Measurements from ENCODE around the gene MUSK. TPM values are rescaled to one million over a fixed set of nuclear protein-coding genes. Genes with fewer than 3 reads are reported as not detected.
A peak's percentile ranks its signal among the peaks of the same experiment; 100 is the strongest.
"Not testable (repeated sequence)": the region's sequence is repeated elsewhere in the genome, so short reads cannot be mapped to it uniquely, and the experiment has no call there.

Gene MUSK
- total RNA-seq, 1 experiment from 2014 or later = not detected

GRCh38 chr9:110821064-110821463 is 152.5 kb downstream of the MUSK start:
- H3K9me3 Mint-ChIP-seq (ENCODE audit: unreplicated experiment) = peaks cover 24% of the 10 kb centered on the region
- BruUV-seq (replicated peaks) = no TSS peak
- H3K9me3 ChIP-seq = peaks cover 6% of the 10 kb centered on the region; the same call in 1 of the 2 replicates
- H3K4me1 Mint-ChIP-seq (ENCODE audit: low read depth, unreplicated experiment) = peaks cover 17% of the 10 kb centered on the region
- DNase-seq = no peak
- CTCF ChIA-PET = no interaction called here
- POLR2A ChIA-PET = no interaction called here
- intact Hi-C loops (cut with micrococcal nuclease; ENCODE audit: unreplicated experiment) = loop anchor here (10.0 kb wide), 1 partner anchor 166 kb away; no protein-coding TSS in a partner anchor
- H3K27me3 ChIP-seq (replicated peaks; ENCODE audit: control insufficient read depth, insufficient read depth, low read length) = no peaks in the 10 kb centered on the region
- no peak overlapping the region for H3K4me3 ChIP-seq (ENCODE audit: low read depth, low read length)
- peaks cover 6% of the 10 kb centered on the region for H3K4me1 ChIP-seq
- no peak overlapping the region for H3K27ac Mint-ChIP-seq (ENCODE audit: unreplicated experiment)
- no peaks in the 10 kb centered on the region for H3K27me3 Mint-ChIP-seq (ENCODE audit: insufficient read depth, unreplicated experiment)
- no peaks in the 10 kb centered on the region for H3K36me3 ChIP-seq (ENCODE audit: control insufficient read depth, insufficient read depth, low read length)
- TF ChIP-seq CTCF (IDR thresholded peaks at IDR 0.05; ENCODE audit: insufficient read depth in 1 of 2, low read depth in 1 of 2, low read length in 1 of 2, severe bottlenecking in 1 of 2, unreplicated experiment in 1 of 2) = no peak
- H3K36me3 Mint-ChIP-seq (ENCODE audit: insufficient read depth, unreplicated experiment) = no peaks in the 10 kb centered on the region
- H3K4me3 Mint-ChIP-seq (ENCODE audit: unreplicated experiment) = no peak overlapping the region

GRCh38 chr9:110825129-110825528 is 156.5 kb downstream of the MUSK start:
- H3K27me3 Mint-ChIP-seq (ENCODE audit: insufficient read depth, unreplicated experiment); H3K27me3 ChIP-seq (replicated peaks; ENCODE audit: control insufficient read depth, insufficient read depth, low read length); H3K4me3 ChIP-seq (ENCODE audit: low read depth, low read length); DNase-seq; H3K36me3 ChIP-seq (ENCODE audit: control insufficient read depth, insufficient read depth, low read length); CTCF ChIA-PET; BruUV-seq (replicated peaks); H3K4me3 Mint-ChIP-seq (ENCODE audit: unreplicated experiment); H3K36me3 Mint-ChIP-seq (ENCODE audit: insufficient read depth, unreplicated experiment); POLR2A ChIA-PET: not testable (repeated sequence)
- peaks cover 26% of the 10 kb centered on the region for H3K4me1 ChIP-seq
- Mint-ChIP-seq H3K4me1 (ENCODE audit: low read depth, unreplicated experiment) (peaks cover 30% of the 10 kb centered on the region), H3K9me3 (ENCODE audit: unreplicated experiment) (peaks cover 32% of the 10 kb centered on the region), H3K27ac (ENCODE audit: unreplicated experiment) (peak overlapping the region; percentile 84)
- peaks cover 19% of the 10 kb centered on the region for H3K9me3 ChIP-seq
- intact Hi-C loops (cut with micrococcal nuclease; ENCODE audit: unreplicated experiment) = loop anchor here (5.0 to 10.0 kb wide), 3 partner anchors 87 to 212 kb away; partner anchors contain the start of gene LPAR1

GRCh38 chr9:110825950-110826349 is 157.4 kb downstream of the MUSK start:
- POLR2A ChIA-PET = no interaction called here
- Histone ChIP-seq H3K27me3 (replicated peaks; ENCODE audit: control insufficient read depth, insufficient read depth, low read length) (no peaks in the 10 kb centered on the region), H3K36me3 (ENCODE audit: control insufficient read depth, insufficient read depth, low read length) (no peaks in the 10 kb centered on the region), H3K4me1 (peaks cover 26% of the 10 kb centered on the region), H3K4me3 (ENCODE audit: low read depth, low read length) (no peak overlapping the region), H3K9me3 (peaks cover 19% of the 10 kb centered on the region)
- peaks cover 31% of the 10 kb centered on the region for H3K4me1 Mint-ChIP-seq (ENCODE audit: low read depth, unreplicated experiment)
- H3K27me3 Mint-ChIP-seq (ENCODE audit: insufficient read depth, unreplicated experiment) = no peaks in the 10 kb centered on the region
- H3K9me3 Mint-ChIP-seq (ENCODE audit: unreplicated experiment) = peaks cover 41% of the 10 kb centered on the region
- no TSS peak for BruUV-seq (replicated peaks)
- TF ChIP-seq CTCF (IDR thresholded peaks at IDR 0.05; ENCODE audit: insufficient read depth in 1 of 2, low read depth in 1 of 2, low read length in 1 of 2, severe bottlenecking in 1 of 2, unreplicated experiment in 1 of 2) = no peak
- intact Hi-C loops (cut with micrococcal nuclease; ENCODE audit: unreplicated experiment) = loop anchor here (1.0 to 10.0 kb wide), 6 partner anchors 9 to 211 kb away; partner anchors contain the start of gene LPAR1
- CTCF ChIA-PET = no interaction called here
- H3K36me3 Mint-ChIP-seq (ENCODE audit: insufficient read depth, unreplicated experiment) = no peaks in the 10 kb centered on the region
- H3K4me3 Mint-ChIP-seq (ENCODE audit: unreplicated experiment) = no peak overlapping the region
- H3K27ac Mint-ChIP-seq (ENCODE audit: unreplicated experiment) = peak overlapping the region; percentile 84
- no peak for DNase-seq

GRCh38 chr9:110826400-110826799 is 157.8 kb downstream of the MUSK start:
- intact Hi-C loops (cut with micrococcal nuclease; ENCODE audit: unreplicated experiment) = loop anchor here (1.0 to 10.0 kb wide), 6 partner anchors 9 to 211 kb away; partner anchors contain the start of gene LPAR1
- CTCF ChIA-PET; BruUV-seq (replicated peaks); H3K27me3 ChIP-seq (replicated peaks; ENCODE audit: control insufficient read depth, insufficient read depth, low read length); POLR2A ChIA-PET; H3K27me3 Mint-ChIP-seq (ENCODE audit: insufficient read depth, unreplicated experiment); H3K36me3 Mint-ChIP-seq (ENCODE audit: insufficient read depth, unreplicated experiment); H3K36me3 ChIP-seq (ENCODE audit: control insufficient read depth, insufficient read depth, low read length); H3K4me3 ChIP-seq (ENCODE audit: low read depth, low read length): not testable (repeated sequence)
- Histone ChIP-seq H3K4me1 (peaks cover 26% of the 10 kb centered on the region), H3K9me3 (peaks cover 19% of the 10 kb centered on the region)
- Mint-ChIP-seq H3K4me3 (ENCODE audit: unreplicated experiment) (peak overlapping the region; percentile 63), H3K4me1 (ENCODE audit: low read depth, unreplicated experiment) (peaks cover 33% of the 10 kb centered on the region), H3K27ac (ENCODE audit: unreplicated experiment) (peak overlapping the region; percentile 84), H3K9me3 (ENCODE audit: unreplicated experiment) (peaks cover 45% of the 10 kb centered on the region)
- peak; percentile 87 to 91 for DNase-seq

Data from Caco-2 (cell line).